ENCODE measurements around the gene SEC31A.

DNA sequence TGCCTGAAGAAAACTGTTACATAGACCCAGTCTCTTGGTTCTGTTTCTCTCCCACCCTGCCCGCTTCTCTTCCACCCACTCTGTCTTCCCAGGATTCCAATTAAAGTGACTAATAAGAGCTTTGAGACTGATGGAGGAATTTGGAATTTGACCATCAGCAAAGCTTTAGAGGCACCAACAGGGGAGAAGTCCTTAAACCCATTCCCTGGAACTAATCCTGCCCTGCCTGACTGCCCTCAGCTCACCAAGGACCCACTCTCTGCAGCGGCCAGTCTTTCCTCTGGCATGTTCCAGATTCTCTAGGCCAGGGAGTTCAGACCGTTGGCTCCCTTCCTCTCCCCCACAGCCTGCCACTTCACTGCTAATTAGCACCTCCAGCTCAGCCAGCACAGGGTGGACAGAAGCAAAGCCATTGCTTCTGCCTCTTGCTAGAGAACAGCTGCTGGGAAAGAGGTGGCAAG, 116.2 kb downstream of the SEC31A start:
- TF ChIP-seq, protein P1, sequence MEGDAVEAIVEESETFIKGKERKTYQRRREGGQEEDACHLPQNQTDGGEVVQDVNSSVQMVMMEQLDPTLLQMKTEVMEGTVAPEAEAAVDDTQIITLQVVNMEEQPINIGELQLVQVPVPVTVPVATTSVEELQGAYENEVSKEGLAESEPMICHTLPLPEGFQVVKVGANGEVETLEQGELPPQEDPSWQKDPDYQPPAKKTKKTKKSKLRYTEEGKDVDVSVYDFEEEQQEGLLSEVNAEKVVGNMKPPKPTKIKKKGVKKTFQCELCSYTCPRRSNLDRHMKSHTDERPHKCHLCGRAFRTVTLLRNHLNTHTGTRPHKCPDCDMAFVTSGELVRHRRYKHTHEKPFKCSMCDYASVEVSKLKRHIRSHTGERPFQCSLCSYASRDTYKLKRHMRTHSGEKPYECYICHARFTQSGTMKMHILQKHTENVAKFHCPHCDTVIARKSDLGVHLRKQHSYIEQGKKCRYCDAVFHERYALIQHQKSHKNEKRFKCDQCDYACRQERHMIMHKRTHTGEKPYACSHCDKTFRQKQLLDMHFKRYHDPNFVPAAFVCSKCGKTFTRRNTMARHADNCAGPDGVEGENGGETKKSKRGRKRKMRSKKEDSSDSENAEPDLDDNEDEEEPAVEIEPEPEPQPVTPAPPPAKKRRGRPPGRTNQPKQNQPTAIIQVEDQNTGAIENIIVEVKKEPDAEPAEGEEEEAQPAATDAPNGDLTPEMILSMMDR (IDR thresholded peaks at IDR 0.05): no peak
- TF ChIP-seq POLR2AphosphoS5 (IDR thresholded peaks at IDR 0.05; ENCODE audit: low read depth, low read length): no peak
- no peak for TF ChIP-seq YY1 (IDR thresholded peaks at IDR 0.05; ENCODE audit: low read depth)
- no peak for TF ChIP-seq EP300 (IDR thresholded peaks at IDR 0.05; ENCODE audit: borderline replicate concordance in 1 of 2, low read depth in 1 of 2, low read length in 1 of 2)
- no peak for TF ChIP-seq JUND (IDR thresholded peaks at IDR 0.05)
- no peak for TF ChIP-seq RFX5 (IDR thresholded peaks at IDR 0.05; ENCODE audit: low read length)
- TF ChIP-seq NRF1 (IDR thresholded peaks at IDR 0.05; ENCODE audit: low read depth, low read length): no peak

Data from SK-N-SH (cell line).